HepG2 (cell line): Measurements from ENCODE around the gene GADD45GIP1. TPM values are rescaled to one million over a fixed set of nuclear protein-coding genes. Genes with fewer than 3 reads are reported as not detected.

Experiments
- CBX2 ChIP-seq, 2 experiments: fragments of 200-600 bp in 1 of 2; sonication (generic); formaldehyde crosslinking in 1 of 2; IDR thresholded peaks; 2 replicates each; pipeline versions ENCODE4 v1.7.0 to v1.8.1; 2018 to 2022; ENCODE audit warnings: low read depth in 2 of 2, low read length in 1 of 2, mild to moderate bottlenecking in 1 of 2, missing genetic modification reagents in 1 of 2
- FOXA3 ChIP-seq: IDR thresholded peaks from 2 replicates; pipeline ENCODE4 v1.6.1; 2016; ENCODE audit warnings: missing genetic modification reagents, missing compliant biosample characterization
- MAZ ChIP-seq, 2 experiments: sonication (generic) in 1 of 2; formaldehyde crosslinking in 1 of 2; IDR thresholded peaks; 2 replicates each; pipeline versions ENCODE4 v1.5.0 to v1.6.1; 2012 to 2020; ENCODE audit warnings: low read depth in 2 of 2, mild to moderate bottlenecking in 2 of 2, borderline replicate concordance in 1 of 2, improper control_type of control experiment in 1 of 2, low read length in 1 of 2, missing genetic modification reagents in 1 of 2, moderate library complexity in 1 of 2
- MYC ChIP-seq: sonication (generic); formaldehyde crosslinking; IDR thresholded peaks from 2 replicates; pipeline ENCODE4 v1.9.0; 2021; ENCODE audit warnings: missing genetic modification reagents, borderline replicate concordance
- PHB2 ChIP-seq: fragments of 450-650 bp; IDR thresholded peaks from 2 replicates; pipeline ENCODE4 v1.6.1; 2018; ENCODE audit not compliant: partially characterized antibody
- PHF21A ChIP-seq: sonication (generic); formaldehyde crosslinking; IDR thresholded peaks from 2 replicates; pipeline ENCODE4 v1.5.0; 2020; ENCODE audit warnings: mild to moderate bottlenecking, missing genetic modification reagents
- PHF8 ChIP-seq: sonication (generic); formaldehyde crosslinking; IDR thresholded peaks from 2 replicates; pipeline ENCODE4 v1.5.0; 2020; ENCODE audit warnings: missing genetic modification reagents
- RCOR2 ChIP-seq: IDR thresholded peaks from 2 replicates; pipeline ENCODE4 v1.6.1; 2016; ENCODE audit warnings: missing biosample characterization, missing genetic modification reagents
- SIX4 ChIP-seq: sonication (generic); formaldehyde crosslinking; IDR thresholded peaks from 2 replicates; pipeline ENCODE4 v1.4.0; 2020; ENCODE audit warnings: missing genetic modification reagents
- TAF15 ChIP-seq: fragments of 200-400 bp; formaldehyde crosslinking; IDR thresholded peaks from one replicate; pipeline ENCODE4 v1.6.1; 2018; ENCODE audit warnings: mild to moderate bottlenecking, low read depth, low read length; ENCODE audit not compliant: poor library complexity, severe bottlenecking
- ZBTB21 ChIP-seq: sonication (generic); formaldehyde crosslinking; IDR thresholded peaks from 2 replicates; pipeline ENCODE4 v1.4.0; 2020; ENCODE audit warnings: missing genetic modification reagents
- ZBTB8A ChIP-seq: sonication (generic); formaldehyde crosslinking; IDR thresholded peaks from 2 replicates; pipeline ENCODE4 v1.4.0; 2020; ENCODE audit warnings: mild to moderate bottlenecking, low read depth, missing genetic modification reagents, borderline replicate concordance
- ZKSCAN5 ChIP-seq: sonication (generic); formaldehyde crosslinking; IDR thresholded peaks from 2 replicates; pipeline ENCODE4 v1.5.1; 2020; ENCODE audit warnings: mild to moderate bottlenecking, missing genetic modification reagents
- ZNF20 ChIP-seq: sonication (generic); formaldehyde crosslinking; IDR thresholded peaks from 2 replicates; pipeline ENCODE4 v1.4.0; 2020; ENCODE audit warnings: mild to moderate bottlenecking, moderate library complexity, missing genetic modification reagents
- ZNF260 ChIP-seq: sonication (generic); formaldehyde crosslinking; IDR thresholded peaks from 2 replicates; pipeline ENCODE4 v1.4.0; 2020; ENCODE audit warnings: missing genetic modification reagents, low read depth, mild to moderate bottlenecking, borderline replicate concordance
- ZNF263 ChIP-seq: sonication (generic); formaldehyde crosslinking; IDR thresholded peaks from 2 replicates; pipeline ENCODE4 v1.4.0; 2020; ENCODE audit warnings: missing genetic modification reagents
- ZNF546 ChIP-seq: sonication (generic); formaldehyde crosslinking; conservative IDR thresholded peaks from 2 replicates; pipeline ENCODE4 v1.8.1; 2023; ENCODE audit warnings: mild to moderate bottlenecking, missing genetic modification reagents
- ZNF598 ChIP-seq: sonication (generic); formaldehyde crosslinking; IDR thresholded peaks from 2 replicates; pipeline ENCODE4 v1.5.1; 2020; ENCODE audit warnings: mild to moderate bottlenecking, missing genetic modification reagents, borderline replicate concordance
- ZNF674 ChIP-seq: sonication (generic); formaldehyde crosslinking; IDR thresholded peaks from 2 replicates; pipeline ENCODE4 v1.5.0; 2020; ENCODE audit warnings: low read depth, mild to moderate bottlenecking, missing genetic modification reagents
- ZNF891 ChIP-seq: sonication (generic); formaldehyde crosslinking; IDR thresholded peaks from 2 replicates; pipeline ENCODE4 v1.5.0; 2020; ENCODE audit warnings: mild to moderate bottlenecking, missing genetic modification reagents
- polyA plus RNA-seq, 8 experiments: library from polyadenylated mRNA; depleted of rRNA in 3 of 8; stranded (reverse) in 7 of 8; unstranded in 1 of 8; fragments of >200 nt; fragmentation: Illumina TruSeq in 4 of 8; extraction: Trizol in 4 of 8; gene quantifications; 2 replicates each; pipeline versions ENCODE4 v1.2.1 to v1.2.3, GENCODE V29; 2011 to 2016; ENCODE audit warnings: low read depth in 4 of 8, missing spikeins in 1 of 8, mixed read lengths in 1 of 8; ENCODE audit not compliant: insufficient read depth in 1 of 8
- total RNA-seq, 5 experiments: library from RNA; depleted of rRNA; stranded (reverse); fragments of >200 nt; fragmentation: Illumina TruSeq; extraction: Trizol; gene quantifications; 2 replicates each; pipeline ENCODE4 v1.2.3, GENCODE V29; 2016; ENCODE audit warnings: low read depth in 1 of 5
- TF ChIP-seq, protein P1 (sequence below): sonication (generic); formaldehyde crosslinking; conservative IDR thresholded peaks from 2 replicates; pipeline ENCODE4 v1.8.0; 2022; ENCODE audit warnings: low read depth, missing genetic modification reagents
- TF ChIP-seq, protein P2 (sequence below): conservative IDR thresholded peaks from 2 replicates; pipeline ENCODE4 v1.6.1; 2018; ENCODE audit warnings: missing genetic modification reagents
- TF ChIP-seq, protein P3 (sequence below): sonication (generic); formaldehyde crosslinking; IDR thresholded peaks from 2 replicates; pipeline ENCODE4 v1.5.1; 2020; ENCODE audit warnings: missing genetic modification reagents, mild to moderate bottlenecking, borderline replicate concordance

The GADD45GIP1 gene
- total and polyA plus RNA-seq, 2 of the 13 experiments (the other 11 are each of a cell fraction or from before 2014, with no cell fraction given) = 24.6 to 30.7 TPM

DNA sequence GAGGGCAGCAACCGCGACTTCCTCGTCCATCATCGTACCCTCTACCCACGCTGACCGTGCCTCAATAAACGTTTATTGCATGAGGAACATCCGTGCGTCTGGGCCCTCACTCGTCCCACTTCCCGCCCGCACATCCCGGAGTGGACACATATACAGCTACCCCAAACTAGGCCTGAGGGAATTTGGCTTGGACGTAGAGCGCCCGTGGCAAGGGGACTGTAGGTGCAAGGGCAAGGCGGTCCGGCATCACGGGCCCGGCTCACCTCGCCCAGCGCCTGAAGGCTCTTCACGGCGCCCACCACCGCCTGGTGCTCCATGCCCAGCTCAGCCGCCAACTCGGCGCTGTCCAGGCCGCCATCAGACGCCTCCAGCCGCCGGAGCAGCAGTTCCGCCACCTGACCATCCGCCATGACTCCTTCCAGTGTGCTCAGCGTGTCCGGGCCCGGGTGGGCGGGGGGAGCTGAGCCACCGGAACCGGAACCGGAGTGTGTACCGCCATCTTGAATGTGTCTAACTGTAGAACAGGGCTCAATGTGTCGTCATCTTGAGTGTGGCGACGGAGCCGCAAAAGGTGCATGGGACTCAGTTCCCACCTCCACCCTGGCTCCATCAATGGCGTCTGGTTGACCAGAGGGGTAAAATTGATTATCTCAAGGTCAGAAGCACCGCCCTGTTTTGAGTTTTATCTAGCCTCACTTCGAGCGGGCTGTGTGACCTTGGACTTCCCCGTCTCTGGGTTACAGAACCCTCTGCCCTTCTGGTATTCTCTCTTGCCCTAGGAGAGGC is 23.5 kb downstream of the GADD45GIP1 start, which contains the start of gene FARSA (continued):
- TF ChIP-seq ZNF674 (peak; percentile 38; the same call in 1 of the 2 replicates), ZNF598 (CRISPR knock-in tag) (no peak; the same call in 1 of the 2 replicates), MAZ (IDR thresholded peaks at IDR 0.05; ENCODE audit: borderline replicate concordance, low read depth, low read length) (peak; percentile 79), MAZ (CRISPR knock-in tag; IDR thresholded peaks at IDR 0.05; ENCODE audit: low read depth) (peak; percentile 89), PHB2 (no peak), MYC (CRISPR knock-in tag) (peak; percentile 93), PHF8 (CRISPR knock-in tag) (peak; percentile 97), ZNF260 (CRISPR knock-in tag) (0 out of 2 replicates have a peak, but pooled peaks have one; percentile 55), CBX2 (IDR thresholded peaks at IDR 0.05; ENCODE audit: low read depth, low read length) (no peak), CBX2 (CRISPR knock-in tag; IDR thresholded peaks at IDR 0.05; ENCODE audit: low read depth) (no peak), ZNF20 (CRISPR knock-in tag) (peak; percentile 69; the same call in 1 of the 2 replicates), ZBTB8A (CRISPR knock-in tag) (no peak), RCOR2 (CRISPR knock-in tag) (no peak), PHF21A (CRISPR knock-in tag) (0 out of 2 replicates have a peak, but pooled peaks have one; percentile 43), ZNF891 (peak; percentile 93), ZBTB21 (CRISPR knock-in tag) (0 out of 2 replicates have a peak, but pooled peaks have one; percentile 54), ZNF546 (CRISPR knock-in tag) (no peak), SIX4 (CRISPR knock-in tag) (no peak), TAF15 (no peak), ZKSCAN5 (no peak), ZNF263 (CRISPR knock-in tag) (no peak), FOXA3 (peak; percentile 73)
- TF ChIP-seq, protein P1, sequence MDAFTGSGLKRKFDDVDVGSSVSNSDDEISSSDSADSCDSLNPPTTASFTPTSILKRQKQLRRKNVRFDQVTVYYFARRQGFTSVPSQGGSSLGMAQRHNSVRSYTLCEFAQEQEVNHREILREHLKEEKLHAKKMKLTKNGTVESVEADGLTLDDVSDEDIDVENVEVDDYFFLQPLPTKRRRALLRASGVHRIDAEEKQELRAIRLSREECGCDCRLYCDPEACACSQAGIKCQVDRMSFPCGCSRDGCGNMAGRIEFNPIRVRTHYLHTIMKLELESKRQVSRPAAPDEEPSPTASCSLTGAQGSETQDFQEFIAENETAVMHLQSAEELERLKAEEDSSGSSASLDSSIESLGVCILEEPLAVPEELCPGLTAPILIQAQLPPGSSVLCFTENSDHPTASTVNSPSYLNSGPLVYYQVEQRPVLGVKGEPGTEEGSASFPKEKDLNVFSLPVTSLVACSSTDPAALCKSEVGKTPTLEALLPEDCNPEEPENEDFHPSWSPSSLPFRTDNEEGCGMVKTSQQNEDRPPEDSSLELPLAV (CRISPR knock-in tag) = no peak
- TF ChIP-seq, protein P2, sequence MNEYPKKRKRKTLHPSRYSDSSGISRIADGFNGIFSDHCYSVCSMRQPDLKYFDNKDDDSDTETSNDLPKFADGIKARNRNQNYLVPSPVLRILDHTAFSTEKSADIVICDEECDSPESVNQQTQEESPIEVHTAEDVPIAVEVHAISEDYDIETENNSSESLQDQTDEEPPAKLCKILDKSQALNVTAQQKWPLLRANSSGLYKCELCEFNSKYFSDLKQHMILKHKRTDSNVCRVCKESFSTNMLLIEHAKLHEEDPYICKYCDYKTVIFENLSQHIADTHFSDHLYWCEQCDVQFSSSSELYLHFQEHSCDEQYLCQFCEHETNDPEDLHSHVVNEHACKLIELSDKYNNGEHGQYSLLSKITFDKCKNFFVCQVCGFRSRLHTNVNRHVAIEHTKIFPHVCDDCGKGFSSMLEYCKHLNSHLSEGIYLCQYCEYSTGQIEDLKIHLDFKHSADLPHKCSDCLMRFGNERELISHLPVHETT (CRISPR knock-in tag) = peak; percentile 89
- TF ChIP-seq, protein P3, sequence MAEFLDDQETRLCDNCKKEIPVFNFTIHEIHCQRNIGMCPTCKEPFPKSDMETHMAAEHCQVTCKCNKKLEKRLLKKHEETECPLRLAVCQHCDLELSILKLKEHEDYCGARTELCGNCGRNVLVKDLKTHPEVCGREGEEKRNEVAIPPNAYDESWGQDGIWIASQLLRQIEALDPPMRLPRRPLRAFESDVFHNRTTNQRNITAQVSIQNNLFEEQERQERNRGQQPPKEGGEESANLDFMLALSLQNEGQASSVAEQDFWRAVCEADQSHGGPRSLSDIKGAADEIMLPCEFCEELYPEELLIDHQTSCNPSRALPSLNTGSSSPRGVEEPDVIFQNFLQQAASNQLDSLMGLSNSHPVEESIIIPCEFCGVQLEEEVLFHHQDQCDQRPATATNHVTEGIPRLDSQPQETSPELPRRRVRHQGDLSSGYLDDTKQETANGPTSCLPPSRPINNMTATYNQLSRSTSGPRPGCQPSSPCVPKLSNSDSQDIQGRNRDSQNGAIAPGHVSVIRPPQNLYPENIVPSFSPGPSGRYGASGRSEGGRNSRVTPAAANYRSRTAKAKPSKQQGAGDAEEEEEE = peak; percentile 82; the same call in 1 of the 2 replicates
